PC-9 (cell line): Measurements from ENCODE around the gene ADAMTSL3. TPM values are rescaled to one million over a fixed set of nuclear protein-coding genes. Genes with fewer than 3 reads are reported as not detected.

ENCODE experiments used
- BruUV-seq: library from RNA; stranded (reverse); fragments of 400-500 nt; replicated peaks from 2 replicates; lab custom pipeline; 2021; lab: Mats Ljungman, UMichigan
- CTCF ChIA-PET: fragments of 300-600 bp; sonication (Branson Sonifier 250); formaldehyde crosslinking; loops from one replicate; lab custom pipeline; 2022; ENCODE audit warnings: antibody characterized with exemption; lab: Charles Lee
- POLR2A ChIA-PET: fragments of 300-600 bp; sonication (Branson Sonifier 250); formaldehyde crosslinking; loops from one replicate; lab custom pipeline; 2022; ENCODE audit warnings: antibody characterized with exemption; ENCODE audit not compliant: unreplicated experiment; lab: Charles Lee
- DNase-seq, 2 experiments: peaks; one replicate each; pipeline versions ENCODE4 v3.0.0 to v3.0.0-alpha.2; 2015 to 2022; ENCODE audit warnings: mixed read lengths in 1 of 2
- H2AFZ ChIP-seq: fragments of 200-600 bp; sonication (generic); 2 replicates; pipeline ENCODE4 v1.8.1; 2017; ENCODE audit warnings: antibody characterized with exemption
- H3F3A ChIP-seq: fragments of 200-600 bp; sonication (generic); 2 replicates; pipeline ENCODE4 v1.8.1; 2017; ENCODE audit warnings: antibody characterized with exemption, mild to moderate bottlenecking, low read depth; ENCODE audit not compliant: insufficient read depth
- H3K27ac ChIP-seq: fragments of 200-600 bp; sonication (generic); 2 replicates; pipeline ENCODE4 v1.6.1; 2016; ENCODE audit warnings: mixed run types
- H3K27me3 ChIP-seq: fragments of 200-600 bp; sonication (generic); 2 replicates; pipeline ENCODE4 v1.6.1; 2016; ENCODE audit warnings: low read depth, mixed run types; ENCODE audit not compliant: insufficient read depth
- H3K36me3 ChIP-seq: fragments of 200-600 bp; sonication (generic); 2 replicates; pipeline ENCODE4 v1.6.1; 2016; ENCODE audit warnings: low read depth, mixed run types
- H3K4me1 ChIP-seq: fragments of 200-600 bp; sonication (generic); replicated peaks from 2 replicates; pipeline ENCODE4 v1.6.1; 2016; ENCODE audit warnings: mixed run types; ENCODE audit not compliant: insufficient read depth
- H3K4me2 ChIP-seq: fragments of 200-600 bp; sonication (generic); 2 replicates; pipeline ENCODE4 v1.6.1; 2017; ENCODE audit warnings: mixed run types
- H3K4me3 ChIP-seq: fragments of 200-600 bp; sonication (generic); 2 replicates; pipeline ENCODE4 v1.6.1; 2016; ENCODE audit warnings: mixed run types
- H3K79me2 ChIP-seq: fragments of 200-600 bp; sonication (generic); 2 replicates; pipeline ENCODE4 v1.6.1; 2017; ENCODE audit warnings: low read depth, mixed run types
- H3K9me2 ChIP-seq: fragments of 200-600 bp; sonication (generic); 2 replicates; pipeline ENCODE4 v1.8.1; 2017; ENCODE audit warnings: mild to moderate bottlenecking; ENCODE audit not compliant: insufficient read depth
- H3K9me3 ChIP-seq: fragments of 200-600 bp; sonication (generic); 2 replicates; pipeline ENCODE4 v1.8.1; 2016; ENCODE audit warnings: low read depth; ENCODE audit not compliant: insufficient read depth
- H4K20me1 ChIP-seq: fragments of 200-600 bp; sonication (generic); 2 replicates; pipeline ENCODE4 v1.8.1; 2017; ENCODE audit not compliant: insufficient read depth
- EZH2 ChIP-seq: fragments of 200-600 bp; sonication (generic); IDR thresholded peaks from 2 replicates; pipeline ENCODE4 v1.8.0; 2017; ENCODE audit warnings: antibody characterized with exemption, low read depth
- intact Hi-C: fragments of 100-400 bp; cut with micrococcal nuclease; formaldehyde crosslinking; loops from one replicate; pipeline ENCODE4 v1.10.0; 2022; ENCODE audit not compliant: unreplicated experiment
- total RNA-seq: library from RNA; stranded (reverse); gene quantifications from 2 replicates; pipeline ENCODE4 v1.2.3, GENCODE V29; 2021
- TF ChIP-seq, protein P1 (sequence below): fragments of 200-600 bp; sonication (generic); conservative IDR thresholded peaks from 2 replicates; pipeline ENCODE4 v1.6.1; 2017; ENCODE audit warnings: mixed run types, antibody characterized with exemption, mild to moderate bottlenecking, moderate library complexity

Gene ADAMTSL3
- total RNA-seq, 1 experiment from 2014 or later: 5.0 TPM

DNA sequence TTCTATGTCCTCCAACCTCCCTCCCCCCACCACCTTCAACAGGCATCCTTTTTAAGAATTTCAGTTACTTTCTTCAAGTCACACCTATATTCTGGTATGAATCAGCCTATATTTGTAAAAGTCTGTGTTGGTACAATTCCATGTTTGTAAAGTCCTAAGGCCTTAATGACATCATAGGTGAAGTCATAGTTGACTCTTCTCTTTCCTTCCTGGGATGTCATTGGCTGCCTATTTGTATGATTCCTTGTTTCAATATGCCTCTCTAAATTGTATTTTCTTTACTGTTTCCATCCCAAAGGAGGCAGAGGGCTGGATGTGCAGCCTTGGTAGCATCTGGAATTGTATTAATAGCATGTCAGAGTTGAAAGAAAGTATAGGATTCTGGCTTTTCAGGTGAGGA is 56.5 kb downstream of the ADAMTSL3 start:
- TF ChIP-seq, protein P1, sequence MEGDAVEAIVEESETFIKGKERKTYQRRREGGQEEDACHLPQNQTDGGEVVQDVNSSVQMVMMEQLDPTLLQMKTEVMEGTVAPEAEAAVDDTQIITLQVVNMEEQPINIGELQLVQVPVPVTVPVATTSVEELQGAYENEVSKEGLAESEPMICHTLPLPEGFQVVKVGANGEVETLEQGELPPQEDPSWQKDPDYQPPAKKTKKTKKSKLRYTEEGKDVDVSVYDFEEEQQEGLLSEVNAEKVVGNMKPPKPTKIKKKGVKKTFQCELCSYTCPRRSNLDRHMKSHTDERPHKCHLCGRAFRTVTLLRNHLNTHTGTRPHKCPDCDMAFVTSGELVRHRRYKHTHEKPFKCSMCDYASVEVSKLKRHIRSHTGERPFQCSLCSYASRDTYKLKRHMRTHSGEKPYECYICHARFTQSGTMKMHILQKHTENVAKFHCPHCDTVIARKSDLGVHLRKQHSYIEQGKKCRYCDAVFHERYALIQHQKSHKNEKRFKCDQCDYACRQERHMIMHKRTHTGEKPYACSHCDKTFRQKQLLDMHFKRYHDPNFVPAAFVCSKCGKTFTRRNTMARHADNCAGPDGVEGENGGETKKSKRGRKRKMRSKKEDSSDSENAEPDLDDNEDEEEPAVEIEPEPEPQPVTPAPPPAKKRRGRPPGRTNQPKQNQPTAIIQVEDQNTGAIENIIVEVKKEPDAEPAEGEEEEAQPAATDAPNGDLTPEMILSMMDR: no peak
- no peak for TF ChIP-seq EZH2
- H3K27me3 ChIP-seq: no peaks in the 10 kb centered on the region
- no peak overlapping the region for H3K4me2 ChIP-seq

DNA sequence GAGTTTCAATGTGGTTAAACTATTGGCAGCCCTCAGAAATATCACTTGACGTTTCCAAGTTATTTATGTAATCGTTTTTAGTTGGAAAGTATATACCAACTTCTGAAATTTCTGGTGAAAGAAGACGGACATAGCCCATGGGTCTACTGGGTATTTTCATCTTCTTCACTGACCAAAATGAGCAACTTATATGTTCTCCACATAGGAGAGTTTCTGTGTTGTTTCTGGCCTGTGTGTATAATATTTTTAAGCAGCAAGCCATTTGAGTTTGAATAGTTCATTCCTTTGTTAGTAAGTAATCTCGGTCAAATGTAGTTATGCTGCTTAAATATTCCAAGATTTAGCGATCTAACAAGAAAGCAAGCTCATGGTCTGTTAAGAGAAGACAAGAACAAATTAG is 57.3 kb downstream of the ADAMTSL3 start:
- ChIA-PET POLR2A (no interaction called here), CTCF (no interaction called here)
- no peaks in the 10 kb centered on the region for H3K9me2 ChIP-seq
- no peak overlapping the region for H3K4me2 ChIP-seq
- H3K27me3 ChIP-seq: no peaks in the 10 kb centered on the region
- intact Hi-C loops: no loop called here
- BruUV-seq: no TSS peak
- no peaks in the 10 kb centered on the region for H3K9me3 ChIP-seq
- TF ChIP-seq EZH2: no peak
- TF ChIP-seq, protein P1: no peak
- H3K4me3 ChIP-seq: no peak overlapping the region
- H4K20me1 ChIP-seq: no peaks in the 10 kb centered on the region
- DNase-seq: no peak
- no peaks in the 10 kb centered on the region for H3K36me3 ChIP-seq
- no peaks in the 10 kb centered on the region for H3F3A ChIP-seq
- no peak overlapping the region for H3K27ac ChIP-seq
- H3K79me2 ChIP-seq: no peaks in the 10 kb centered on the region
- H2AFZ ChIP-seq: no peak overlapping the region
- no peaks in the 10 kb centered on the region for H3K4me1 ChIP-seq

More for the DNA sequence above, 56.5 kb downstream of the ADAMTSL3 start:
- BruUV-seq: no TSS peak
- DNase-seq: no peak
- H3F3A ChIP-seq: no peaks in the 10 kb centered on the region
- CTCF ChIA-PET: no interaction called here
- H2AFZ ChIP-seq: no peak overlapping the region
- POLR2A ChIA-PET: no interaction called here
- H3K4me3 ChIP-seq: no peak overlapping the region
- H3K79me2 ChIP-seq: no peaks in the 10 kb centered on the region
- no peaks in the 10 kb centered on the region for H3K4me1 ChIP-seq
- no peaks in the 10 kb centered on the region for H4K20me1 ChIP-seq
- H3K9me3 ChIP-seq: no peaks in the 10 kb centered on the region
- H3K9me2 ChIP-seq: no peaks in the 10 kb centered on the region
- intact Hi-C loops: no loop called here
- no peaks in the 10 kb centered on the region for H3K36me3 ChIP-seq
- no peak overlapping the region for H3K27ac ChIP-seq

- Histone ChIP-seq H3K9me3 (no peaks in the 10 kb centered on the region), H3K4me3 (no peak overlapping the region), H4K20me1 (no peaks in the 10 kb centered on the region), H3K9me2 (no peaks in the 10 kb centered on the region), H3F3A (no peaks in the 10 kb centered on the region), H3K27ac (no peak overlapping the region), H3K4me1 (no peaks in the 10 kb centered on the region), H3K36me3 (no peaks in the 10 kb centered on the region), H3K4me2 (no peak overlapping the region), H3K27me3 (no peaks in the 10 kb centered on the region), H3K79me2 (no peaks in the 10 kb centered on the region), H2AFZ (no peak overlapping the region)
- no TSS peak for BruUV-seq
- intact Hi-C loops: no loop called here
- CTCF ChIA-PET: no interaction called here
- POLR2A ChIA-PET: no interaction called here
- no peak for DNase-seq
- TF ChIP-seq EZH2: no peak
- TF ChIP-seq, protein P1: no peak
Measured at GRCh38 chr15:83713242-83713641, 59.3 kb downstream of the ADAMTSL3 start.
